ENCODE results near the gene UGT1A8.

Gene UGT1A8

GRCh38 chr2:233668605-233669260 is 51.3 kb downstream of the UGT1A8 start:
- H3K4me1 ChIP-seq (ENCODE audit: low read length) = no peaks in the 10 kb centered on the region
- no peak overlapping the region for H3K9ac ChIP-seq (ENCODE audit: low read length)
- H3K27me3 ChIP-seq (ENCODE audit: low read depth, low read length) = no peaks in the 10 kb centered on the region
- H2AFZ ChIP-seq (ENCODE audit: low read depth, low read length) = no peak overlapping the region
- no peak overlapping the region for H3K4me2 ChIP-seq (ENCODE audit: low read length)
- no peaks in the 10 kb centered on the region for H3K36me3 ChIP-seq (replicated peaks; ENCODE audit: low read depth, low read length)
- H3K4me3 ChIP-seq (ENCODE audit: low read length) = no peak overlapping the region
- no peak overlapping the region for H3K27ac ChIP-seq (ENCODE audit: low read length)
- TF ChIP-seq EZH2phosphoT487 (IDR thresholded peaks at IDR 0.05; ENCODE audit: low read depth) = no peak
- TF ChIP-seq CTCF (IDR thresholded peaks at IDR 0.05; ENCODE audit: low read depth, low read length) = no peak
- no peaks in the 10 kb centered on the region for H3K9me3 ChIP-seq (ENCODE audit: insufficient read depth, low read length)
- no peaks in the 10 kb centered on the region for H4K20me1 ChIP-seq (ENCODE audit: insufficient read depth, low read length)
- no peaks in the 10 kb centered on the region for H3K79me2 ChIP-seq (ENCODE audit: low read length)

GRCh38 chr2:233671290-233672161 is 54.1 kb downstream of the UGT1A8 start, which contains the start of gene UGT1A9:
Gene UGT1A9 (plus strand): TSS chr2:233671898. CDS start chr2:233671935, 37 bp downstream.
- Histone ChIP-seq H3K79me2 (ENCODE audit: low read length) (no peaks in the 10 kb centered on the region), H3K4me1 (ENCODE audit: low read length) (no peaks in the 10 kb centered on the region), H2AFZ (ENCODE audit: low read depth, low read length) (no peak within 1 kb of the TSS), H3K9me3 (ENCODE audit: insufficient read depth, low read length) (no peaks in the 10 kb centered on the region), H3K9ac (ENCODE audit: low read length) (no peak within 1 kb of the TSS), H3K4me3 (ENCODE audit: low read length) (no peak within 1 kb of the TSS), H4K20me1 (ENCODE audit: insufficient read depth, low read length) (no peaks in the 10 kb centered on the region), H3K36me3 (replicated peaks; ENCODE audit: low read depth, low read length) (no peaks in the 10 kb centered on the region), H3K27ac (ENCODE audit: low read length) (no peak within 1 kb of the TSS), H3K27me3 (ENCODE audit: low read depth, low read length) (no peaks in the 10 kb centered on the region), H3K4me2 (ENCODE audit: low read length) (no peak within 1 kb of the TSS)
- TF ChIP-seq EZH2phosphoT487 (IDR thresholded peaks at IDR 0.05; ENCODE audit: low read depth) (no peak), CTCF (IDR thresholded peaks at IDR 0.05; ENCODE audit: low read depth, low read length) (no peak)

GRCh38 chr2:233672886-233673285 is 55.5 kb downstream of the UGT1A8 start:
- Histone ChIP-seq H3K79me2 (ENCODE audit: low read length) (no peaks in the 10 kb centered on the region), H2AFZ (ENCODE audit: low read depth, low read length) (no peak overlapping the region), H4K20me1 (ENCODE audit: insufficient read depth, low read length) (no peaks in the 10 kb centered on the region), H3K27ac (ENCODE audit: low read length) (no peak overlapping the region), H3K4me2 (ENCODE audit: low read length) (no peak overlapping the region), H3K4me1 (ENCODE audit: low read length) (no peaks in the 10 kb centered on the region), H3K9ac (ENCODE audit: low read length) (no peak overlapping the region), H3K9me3 (ENCODE audit: insufficient read depth, low read length) (no peaks in the 10 kb centered on the region), H3K4me3 (ENCODE audit: low read length) (no peak overlapping the region), H3K27me3 (ENCODE audit: low read depth, low read length) (no peaks in the 10 kb centered on the region), H3K36me3 (replicated peaks; ENCODE audit: low read depth, low read length) (no peaks in the 10 kb centered on the region)
- TF ChIP-seq EZH2phosphoT487 (IDR thresholded peaks at IDR 0.05; ENCODE audit: low read depth) (no peak), CTCF (IDR thresholded peaks at IDR 0.05; ENCODE audit: low read depth, low read length) (no peak)

GRCh38 chr2:233673896-233674295 is 56.5 kb downstream of the UGT1A8 start:
- Histone ChIP-seq H3K4me2 (ENCODE audit: low read length) (no peak overlapping the region), H4K20me1 (ENCODE audit: insufficient read depth, low read length) (no peaks in the 10 kb centered on the region), H3K27me3 (ENCODE audit: low read depth, low read length) (no peaks in the 10 kb centered on the region), H3K36me3 (replicated peaks; ENCODE audit: low read depth, low read length) (no peaks in the 10 kb centered on the region), H3K9ac (ENCODE audit: low read length) (no peak overlapping the region), H3K4me3 (ENCODE audit: low read length) (no peak overlapping the region), H3K9me3 (ENCODE audit: insufficient read depth, low read length) (no peaks in the 10 kb centered on the region), H2AFZ (ENCODE audit: low read depth, low read length) (no peak overlapping the region), H3K79me2 (ENCODE audit: low read length) (no peaks in the 10 kb centered on the region), H3K27ac (ENCODE audit: low read length) (no peak overlapping the region), H3K4me1 (ENCODE audit: low read length) (no peaks in the 10 kb centered on the region)
- TF ChIP-seq CTCF (IDR thresholded peaks at IDR 0.05; ENCODE audit: low read depth, low read length) = no peak
- no peak for TF ChIP-seq EZH2phosphoT487 (IDR thresholded peaks at IDR 0.05; ENCODE audit: low read depth)

All from OCI-LY3 (cell line).